Stimulated activated CD4-positive, alpha-beta T cell treated with anti-CD3 and anti-CD28 coated beads, Interleukin-1b, Interleukin-23, amount 100 ng/mL, for 4 hours (primary cell): ENCODE measurements around the gene PLPPR1.
"Not testable (repeated sequence)": the region's sequence is repeated elsewhere in the genome, so short reads cannot be mapped to it uniquely, and the experiment has no call there.

Experiments
- DNase-seq, 2 donors: peaks; one replicate each; pipeline ENCODE4 v3.0.0-alpha.2; 2020; ENCODE audit warnings: low read depth in 2 of 2

The PLPPR1 gene

DNA sequence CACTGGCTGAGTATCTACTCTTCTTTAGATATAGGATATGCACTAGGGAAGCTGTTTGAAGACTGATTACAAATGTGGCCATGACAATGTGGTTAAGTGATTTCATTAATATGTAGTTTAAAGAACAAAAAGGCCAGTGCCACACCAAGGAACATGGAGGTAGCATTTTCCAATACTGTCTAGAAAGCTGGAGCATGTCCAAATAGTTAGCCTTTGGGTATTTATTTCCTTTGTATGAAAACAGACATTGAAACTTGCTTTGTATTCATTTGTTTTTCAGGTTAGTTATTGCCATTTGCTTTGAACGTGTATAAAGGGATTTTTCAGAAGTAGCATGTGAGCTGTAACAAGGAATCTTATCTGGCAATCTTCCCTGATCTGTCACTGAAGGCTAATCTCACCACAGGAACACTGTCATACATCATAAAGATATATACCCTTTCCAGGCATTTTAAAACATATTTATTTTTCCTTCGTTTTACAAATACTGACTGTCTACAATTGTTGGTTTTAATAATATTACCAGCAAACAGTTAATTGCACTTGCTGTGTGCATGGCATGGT is 93.4 kb downstream of the PLPPR1 start:
- no peak for DNase-seq

- no peak for DNase-seq
Measured at GRCh38 chr9:101126556-101126955, 98.0 kb downstream of the PLPPR1 start.

GRCh38 chr9:101127369-101127768 is 98.8 kb downstream of the PLPPR1 start:
- not testable (repeated sequence) for DNase-seq

GRCh38 chr9:101128623-101129022 is 100.1 kb downstream of the PLPPR1 start:
- DNase-seq, result no peak

DNA sequence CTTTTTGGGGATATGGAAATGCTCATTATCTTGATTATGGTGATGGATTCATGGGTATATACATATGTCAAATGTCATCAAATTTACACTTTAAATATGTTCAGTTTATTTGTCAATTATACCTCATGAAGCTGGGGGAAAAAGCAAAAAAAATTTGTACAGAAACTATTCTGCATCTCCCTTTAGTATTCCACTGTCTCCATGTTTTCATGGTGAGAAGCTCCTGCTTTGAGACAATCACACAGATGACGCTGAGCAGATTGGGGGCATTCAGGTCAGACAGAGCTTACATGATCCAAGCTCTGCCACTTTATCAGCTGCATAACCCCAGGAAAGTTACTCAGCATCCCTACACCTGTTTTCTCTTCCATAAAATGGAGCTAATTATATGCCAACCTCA is 101.5 kb downstream of the PLPPR1 start:
- DNase-seq, result no peak

DNA sequence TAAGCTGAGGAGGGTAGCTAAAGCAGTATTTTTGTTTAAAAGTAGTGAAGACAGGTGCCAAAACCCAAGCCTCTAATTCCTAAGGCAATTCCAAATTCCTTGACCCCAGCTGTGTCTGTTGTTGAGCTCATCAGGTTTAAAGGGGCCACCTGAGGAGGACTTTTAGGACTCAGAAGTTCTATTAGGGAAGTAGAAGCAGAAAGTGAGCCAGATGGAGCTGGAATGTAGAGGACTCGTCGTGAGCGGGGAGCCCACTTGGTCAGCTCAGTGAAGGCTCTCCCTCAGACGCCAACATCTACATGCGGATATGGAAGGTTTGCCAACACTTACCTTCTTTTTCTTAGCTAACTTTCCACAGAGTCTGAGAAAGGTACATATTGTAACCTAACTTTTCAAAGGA is 102.8 kb downstream of the PLPPR1 start:
- no peak for DNase-seq

DNA sequence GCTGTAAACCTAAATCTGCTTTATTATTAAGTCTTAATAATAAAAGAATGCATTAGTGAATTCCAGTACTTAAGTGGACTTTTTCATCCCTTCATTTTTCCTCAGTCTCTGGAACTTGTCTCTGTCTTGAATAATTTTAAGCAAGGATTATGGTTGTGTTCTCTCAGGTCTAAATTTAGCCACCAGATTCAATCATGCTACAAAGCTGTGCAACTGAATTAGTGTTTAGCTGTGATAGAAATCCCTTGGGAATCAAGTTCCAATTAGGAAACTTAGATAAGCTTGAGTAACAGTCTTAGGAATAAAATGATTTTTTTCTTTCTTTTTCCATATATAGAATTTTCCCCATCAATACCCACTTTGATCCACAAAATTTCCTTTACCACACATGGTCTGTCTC is 104.3 kb downstream of the PLPPR1 start:
- DNase-seq, result no peak

DNA sequence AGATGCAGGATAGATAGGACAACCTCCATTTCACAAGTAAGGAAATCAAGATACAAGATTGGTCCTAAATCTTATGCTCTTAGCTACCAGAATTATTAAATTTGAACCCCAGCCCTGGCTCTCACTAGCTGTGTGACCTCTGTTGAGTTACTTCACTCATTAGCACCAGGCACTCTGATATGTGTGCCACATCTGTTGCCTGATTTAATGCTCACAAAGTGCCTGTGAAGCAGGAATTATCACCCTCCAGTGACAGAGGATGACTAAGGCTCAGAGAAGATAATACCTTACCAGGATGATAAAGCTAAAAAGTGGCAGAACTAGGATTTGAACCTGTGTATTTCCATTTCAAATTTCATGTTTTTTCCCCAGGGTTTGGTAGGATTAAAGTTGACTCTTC is 110.0 kb downstream of the PLPPR1 start:
- no peak for DNase-seq

DNA sequence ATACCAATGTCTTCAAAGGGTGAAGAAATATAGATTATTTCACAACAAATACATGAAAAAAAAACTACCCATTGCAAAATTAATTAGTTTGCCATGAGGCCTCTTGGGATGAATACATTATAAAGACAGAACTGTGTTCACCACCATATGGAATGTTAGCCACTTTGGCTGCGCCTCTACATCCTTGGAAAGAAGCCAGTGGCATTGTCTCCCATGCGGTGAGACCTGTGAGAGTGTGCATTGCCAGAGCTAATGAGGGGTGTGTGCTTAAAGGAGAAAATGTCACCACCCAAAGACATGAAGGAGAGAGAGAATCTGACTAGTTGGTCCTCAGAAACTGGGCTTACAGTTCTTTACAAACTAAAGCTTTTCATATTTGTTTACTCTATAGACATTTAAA is 110.6 kb downstream of the PLPPR1 start:
- no peak for DNase-seq

- DNase-seq, result no peak
Measured at GRCh38 chr9:101140764-101141163, 112.2 kb downstream of the PLPPR1 start.

- DNase-seq, result no peak
Measured at GRCh38 chr9:101146508-101146907, 118.0 kb downstream of the PLPPR1 start.

DNA sequence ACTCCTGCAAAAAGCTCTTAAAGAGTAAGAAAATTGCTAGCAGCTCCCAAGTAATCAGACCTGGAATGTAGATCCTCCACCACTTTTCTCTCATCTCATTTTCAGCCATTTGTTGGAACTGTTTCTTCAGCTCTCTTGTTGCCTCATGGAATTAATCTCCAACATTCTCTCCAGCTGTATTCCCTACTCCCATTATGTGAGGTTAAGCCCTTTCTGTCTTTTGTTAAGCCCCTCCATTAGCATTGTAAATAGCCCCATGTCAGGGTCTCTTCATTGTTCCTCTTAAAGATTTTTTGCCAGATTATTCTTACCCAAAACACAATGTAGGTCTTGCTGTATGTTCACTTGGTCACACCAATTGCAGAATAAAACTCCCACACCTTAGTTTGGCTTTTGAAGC is 119.8 kb downstream of the PLPPR1 start:
- no peak for DNase-seq

- DNase-seq, result no peak
Measured at GRCh38 chr9:101158361-101158760, 129.8 kb downstream of the PLPPR1 start.

GRCh38 chr9:101162231-101162630 is 133.7 kb downstream of the PLPPR1 start:
- no peak for DNase-seq

DNA sequence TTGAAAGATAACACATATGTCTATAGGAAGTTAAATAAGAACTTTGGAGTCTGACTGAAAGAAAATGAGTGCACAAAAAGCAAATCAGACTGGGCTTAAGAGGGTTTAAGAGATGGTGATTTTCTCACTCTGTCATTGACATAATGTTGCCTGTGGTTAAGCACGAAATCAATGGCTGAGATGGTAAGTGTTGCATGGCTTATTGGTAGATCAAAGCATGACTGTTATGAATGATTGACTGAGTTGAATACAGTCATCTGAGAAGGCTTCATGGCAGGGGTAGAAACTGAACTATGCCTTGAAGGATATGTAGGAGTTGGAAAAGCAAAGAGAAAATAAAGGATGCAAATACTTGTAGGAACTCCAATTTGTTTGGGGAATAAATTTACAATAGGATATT is 136.6 kb downstream of the PLPPR1 start:
- no peak for DNase-seq

GRCh38 chr9:101167490-101168134 is 139.1 kb downstream of the PLPPR1 start:
- no peak for DNase-seq

- no peak for DNase-seq
Measured at GRCh38 chr9:101172616-101173015, 144.1 kb downstream of the PLPPR1 start.

DNA sequence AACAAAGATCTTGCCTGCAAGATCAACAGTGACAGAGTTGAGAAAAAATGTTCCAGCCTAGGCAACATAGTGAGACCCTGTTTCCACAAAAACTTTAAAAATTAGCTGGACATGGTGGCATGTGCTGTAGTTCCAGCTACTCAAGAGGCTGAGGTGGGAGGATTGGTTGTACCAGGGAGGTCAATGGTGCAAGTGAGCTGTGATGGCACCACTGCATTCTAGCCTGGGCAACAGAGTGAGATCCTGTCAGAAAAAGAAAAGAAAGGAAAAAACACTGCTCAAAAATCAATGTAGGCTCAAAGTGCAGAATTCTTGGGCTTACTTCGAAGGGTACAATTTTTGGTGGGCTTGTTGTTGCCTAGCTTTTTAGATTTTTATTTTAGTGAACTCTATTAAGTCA is 145.4 kb downstream of the PLPPR1 start:
- DNase-seq, result no peak

DNA sequence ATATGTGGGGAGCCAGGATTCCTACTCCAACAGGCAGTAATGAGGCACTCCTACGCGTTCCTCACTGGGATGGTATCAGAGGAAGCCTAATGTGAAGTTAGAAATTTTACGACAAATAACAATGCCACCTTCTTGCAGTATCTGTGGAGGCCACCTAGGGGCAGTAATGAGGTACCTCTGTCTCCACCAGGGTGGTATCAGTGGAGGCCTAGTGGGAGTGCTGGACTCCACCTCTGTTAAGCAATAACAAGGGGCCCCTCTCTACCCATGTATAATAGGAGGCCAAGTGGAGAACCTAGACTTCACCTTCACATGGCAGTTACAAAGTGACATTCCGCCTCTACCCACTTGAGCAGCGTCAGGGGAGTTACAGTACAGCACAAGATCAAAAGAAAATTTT is 147.9 kb downstream of the PLPPR1 start:
- no peak for DNase-seq

DNA sequence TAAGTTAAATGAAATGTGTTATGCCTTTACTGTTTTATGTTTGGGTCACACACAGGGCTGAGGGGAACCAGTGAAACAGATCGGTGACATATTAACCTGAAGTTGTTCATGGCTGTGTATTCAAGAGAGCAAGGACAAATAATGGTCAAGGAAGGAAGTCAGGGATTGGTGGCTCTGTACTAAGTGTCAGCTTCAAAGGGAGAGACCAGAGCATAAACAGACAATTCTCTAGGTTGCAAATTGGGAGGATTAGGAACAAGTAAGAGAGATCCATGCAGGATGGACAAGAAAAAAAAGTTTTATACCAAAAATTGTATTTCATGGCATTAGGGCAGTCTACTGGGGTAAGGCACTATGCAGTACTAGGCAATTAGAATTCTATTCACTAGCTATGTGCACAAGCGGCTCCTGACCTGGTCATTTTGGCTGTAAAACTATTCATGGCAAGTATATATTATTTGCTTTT is 156.3 kb downstream of the PLPPR1 start:
- no peak for DNase-seq

DNA sequence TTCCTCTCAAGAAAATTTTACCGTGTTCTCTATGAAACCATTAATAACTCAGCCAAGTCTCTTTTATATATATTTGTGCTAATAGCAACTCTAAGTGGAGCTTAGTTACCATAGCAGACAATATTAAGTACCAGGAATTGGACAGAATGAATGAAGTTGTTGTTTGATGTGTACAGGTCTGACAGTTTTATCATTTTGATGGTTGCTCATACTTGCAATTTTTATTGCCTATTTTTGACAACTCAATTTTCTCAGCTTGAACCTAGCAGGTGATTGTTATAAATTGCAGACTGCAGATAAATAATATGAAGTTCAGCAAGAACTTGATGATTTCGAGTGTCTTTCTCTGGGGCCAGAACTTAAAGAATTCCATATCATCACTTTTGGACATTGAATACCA is 163.2 kb downstream of the PLPPR1 start:
- no peak for DNase-seq

- DNase-seq, result no peak
Measured at GRCh38 chr9:101197026-101197425, 168.5 kb downstream of the PLPPR1 start.

DNA sequence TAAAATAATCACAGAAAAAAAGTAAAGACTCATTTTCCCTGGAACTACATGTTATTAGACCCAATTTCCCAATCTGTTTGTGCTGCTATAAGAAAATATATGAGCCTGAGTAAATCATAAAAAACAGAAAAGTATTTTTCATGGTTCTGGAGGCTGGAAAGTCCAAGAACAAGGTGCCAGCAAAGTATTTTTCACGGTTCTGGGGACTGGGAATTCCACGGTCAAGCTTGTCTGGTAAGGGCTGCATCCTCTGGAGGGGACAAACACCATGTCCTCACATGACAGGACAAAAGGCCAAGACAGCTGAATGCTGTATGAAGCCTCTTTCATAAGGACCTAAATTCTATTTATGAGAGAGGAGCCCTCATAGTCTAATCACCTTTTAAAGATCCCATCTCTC is 172.3 kb downstream of the PLPPR1 start:
- no peak for DNase-seq

DNA sequence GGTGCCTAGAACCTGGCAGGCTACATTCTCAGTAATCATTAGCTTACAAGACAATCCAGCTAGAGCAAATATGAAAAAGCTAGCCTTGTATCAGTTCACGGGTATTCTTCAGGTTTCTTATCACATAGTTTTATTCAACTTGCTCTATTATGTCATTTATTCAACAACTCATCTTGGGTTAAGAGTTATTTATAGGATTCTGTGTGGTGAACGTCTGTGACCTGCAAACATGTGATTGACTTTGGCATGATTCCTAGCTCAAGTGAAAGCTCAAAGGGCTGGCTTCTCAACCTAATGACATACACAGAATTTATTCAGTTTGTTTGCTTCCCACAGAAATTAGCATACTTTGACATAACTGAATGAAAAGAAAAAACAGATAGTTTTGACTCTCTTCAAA is 173.1 kb downstream of the PLPPR1 start:
- no peak for DNase-seq
